Right ventricle myocardium superior (tissue), 1 donor: ENCODE measurements around the gene CCL26. TPM values are rescaled to one million over a fixed set of nuclear protein-coding genes. Genes with fewer than 3 reads are reported as not detected.

Source experiments
- ATAC-seq: fragments of 200-7000 bp; cut with Tn5 transposase; one replicate; pipeline ENCODE4 v1.9.1; 2020; ENCODE audit warnings: mild to moderate bottlenecking; ENCODE audit not compliant: poor library complexity
- DNase-seq: peaks from one replicate; pipeline ENCODE4 v3.0.0-alpha.2; 2020
- intact Hi-C: fragments of 100-400 bp; cut with DNase I; formaldehyde crosslinking; loops from one replicate; pipeline ENCODE4 v1.11.2; 2022
- long read RNA-seq: library from polyadenylated mRNA; unstranded; transcript quantifications from one replicate; pipeline ENCODE4 v2.0.0, GENCODE V29; 2021
- total RNA-seq: library from RNA; stranded (reverse); fragmentation: NEBNext Ultra II Directional; extraction: Animal tissue kit (Norgen Biotek cat#: 25700); gene quantifications from one replicate; pipeline ENCODE4 v1.2.1, GENCODE V29; 2021
- donor health status: DM: no; HTN: yes; CAD: no; lungs with severe emphysema.

CCL26 gene, protein sequence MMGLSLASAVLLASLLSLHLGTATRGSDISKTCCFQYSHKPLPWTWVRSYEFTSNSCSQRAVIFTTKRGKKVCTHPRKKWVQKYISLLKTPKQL
- total RNA-seq = not detected
- long read RNA-seq = 0 reads

DNA sequence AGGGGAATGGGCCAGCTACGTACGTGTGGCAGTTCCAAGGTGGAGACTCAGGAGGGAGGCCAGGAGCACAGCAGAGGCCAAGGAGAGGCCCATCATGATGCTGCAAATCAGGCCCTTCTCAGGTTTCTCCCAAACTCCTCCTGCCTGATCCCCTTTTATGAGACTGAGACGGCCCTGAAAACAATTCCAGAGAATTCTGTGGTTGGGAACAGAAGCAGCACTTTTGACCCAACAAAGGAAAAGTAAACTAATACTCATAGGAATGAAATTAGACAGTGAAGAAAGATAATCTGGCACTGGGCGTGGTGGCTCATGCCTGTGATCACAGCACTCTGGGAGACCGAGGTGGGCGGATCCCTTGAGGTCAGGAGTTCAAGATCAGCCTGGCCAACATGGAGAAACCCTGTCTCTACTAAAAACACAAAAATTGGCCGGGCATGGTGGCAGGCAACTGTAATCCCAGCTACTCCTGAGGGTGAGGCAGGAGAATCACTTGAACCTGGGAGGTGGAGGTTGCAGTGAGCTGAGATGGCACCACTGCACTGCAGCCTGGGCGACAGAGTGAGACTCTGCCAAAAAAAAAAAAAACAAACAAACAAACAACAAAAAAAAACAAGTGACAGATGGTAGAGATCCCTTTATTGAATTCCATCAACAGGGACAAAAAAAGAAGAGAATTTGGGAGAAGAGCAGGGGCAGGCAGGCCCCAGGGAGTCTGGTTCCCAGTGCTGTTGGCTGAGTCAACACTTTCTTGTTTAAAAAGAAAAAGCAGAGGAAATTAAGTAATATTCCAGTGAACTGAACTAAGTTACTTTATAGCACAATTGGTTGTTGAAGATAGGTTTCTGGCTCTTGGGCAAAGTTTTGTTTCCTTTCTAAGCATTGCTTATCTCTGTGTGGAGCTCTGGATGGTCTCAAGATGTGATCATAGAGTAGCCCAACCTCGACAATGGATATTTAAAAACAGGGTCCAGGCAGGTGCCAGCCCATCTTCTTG lies at the start of gene CCL26:
CCL26 (minus strand) TSS at position 131 of the 997 bp plus-strand sequence; CDS start at position 96, 35 bp downstream.
- ATAC-seq = peak; percentile 79
- intact Hi-C loops = no loop called here
- DNase-seq = peak; percentile 75

DNA sequence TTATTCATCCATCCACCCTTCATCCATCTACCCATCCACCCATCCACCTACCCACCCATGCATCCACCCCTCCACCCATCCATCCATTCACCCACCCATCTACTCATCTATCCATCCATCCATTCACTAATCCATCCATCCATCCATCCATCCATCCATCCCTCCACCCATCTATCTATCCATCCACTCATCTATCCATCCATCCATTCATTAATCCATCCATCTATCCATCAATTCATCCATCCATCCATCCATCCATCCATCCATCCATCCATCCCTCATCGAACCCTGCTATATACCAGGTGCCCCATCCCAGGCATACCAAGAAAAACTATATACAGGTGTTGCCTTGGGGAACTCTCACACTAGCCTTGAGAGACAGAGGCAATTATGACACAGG lies 48.7 kb upstream of the CCL26 start:
- no peak for ATAC-seq
- intact Hi-C loops = no loop called here
- DNase-seq = no peak

DNA sequence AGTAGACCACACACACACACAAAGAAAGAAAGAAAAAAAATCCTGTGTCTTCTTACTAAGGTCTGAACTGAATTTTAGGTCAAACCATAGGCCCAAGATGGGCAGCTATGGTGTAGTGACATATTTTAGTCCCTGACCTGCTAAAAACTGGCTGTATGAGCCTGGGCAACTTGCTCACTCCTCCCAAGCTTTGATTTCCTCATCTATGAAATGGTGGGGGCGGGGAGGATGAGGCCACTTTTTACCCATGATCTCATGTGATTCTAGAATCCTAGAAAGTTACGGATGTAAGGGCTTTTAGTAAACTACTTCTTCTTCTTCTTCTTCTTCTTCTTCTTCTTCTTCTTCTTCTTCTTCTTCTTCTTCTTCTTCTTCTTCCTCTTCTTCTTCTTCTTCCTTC lies 47.7 kb upstream of the CCL26 start:
- intact Hi-C loops = no loop called here
- ATAC-seq (no peak), DNase-seq (no peak)

DNA sequence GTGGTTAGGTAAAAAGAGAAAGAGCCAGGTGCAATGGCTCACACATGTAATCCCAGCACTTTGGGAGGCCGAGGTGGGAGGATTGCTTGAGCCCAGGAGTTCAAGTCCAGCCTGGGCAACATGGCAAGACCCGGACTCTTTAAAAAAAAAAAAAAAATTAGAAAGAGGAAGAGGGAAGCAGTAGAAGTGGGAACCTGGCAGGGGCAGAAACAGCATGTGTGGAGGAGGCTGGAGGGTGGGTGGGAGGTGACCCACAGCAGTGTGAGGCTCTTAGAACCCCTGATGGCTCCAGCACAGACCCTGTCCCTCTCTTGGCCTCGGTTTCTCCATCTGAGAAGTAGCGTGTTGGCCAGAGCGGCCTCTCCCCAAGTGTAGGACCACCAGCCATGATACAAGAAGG lies 46.5 kb upstream of the CCL26 start:
- DNase-seq (no peak), ATAC-seq (no peak)
- intact Hi-C loops = no loop called here

DNA sequence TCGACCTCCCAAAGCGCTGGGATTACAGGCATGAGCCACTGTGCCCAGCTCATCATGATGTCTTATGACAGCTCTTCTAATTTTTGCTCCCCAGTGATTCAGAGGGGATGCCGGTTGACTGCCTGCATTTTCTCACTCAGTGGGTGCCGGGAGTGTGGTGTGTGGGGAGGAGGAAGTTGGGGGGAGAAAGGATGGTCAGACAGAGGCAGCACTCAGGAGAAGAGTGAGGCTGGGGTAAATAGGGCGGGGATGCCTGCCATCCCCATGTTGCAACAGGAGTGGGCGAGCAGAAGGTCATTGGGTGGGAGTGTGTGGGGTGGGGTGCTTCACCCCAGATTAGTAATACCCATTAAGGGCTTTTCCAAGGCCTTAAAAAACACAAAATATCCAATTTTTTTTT lies 45.1 kb upstream of the CCL26 start:
- DNase-seq = no peak
- no peak for ATAC-seq
- intact Hi-C loops = no loop called here

DNA sequence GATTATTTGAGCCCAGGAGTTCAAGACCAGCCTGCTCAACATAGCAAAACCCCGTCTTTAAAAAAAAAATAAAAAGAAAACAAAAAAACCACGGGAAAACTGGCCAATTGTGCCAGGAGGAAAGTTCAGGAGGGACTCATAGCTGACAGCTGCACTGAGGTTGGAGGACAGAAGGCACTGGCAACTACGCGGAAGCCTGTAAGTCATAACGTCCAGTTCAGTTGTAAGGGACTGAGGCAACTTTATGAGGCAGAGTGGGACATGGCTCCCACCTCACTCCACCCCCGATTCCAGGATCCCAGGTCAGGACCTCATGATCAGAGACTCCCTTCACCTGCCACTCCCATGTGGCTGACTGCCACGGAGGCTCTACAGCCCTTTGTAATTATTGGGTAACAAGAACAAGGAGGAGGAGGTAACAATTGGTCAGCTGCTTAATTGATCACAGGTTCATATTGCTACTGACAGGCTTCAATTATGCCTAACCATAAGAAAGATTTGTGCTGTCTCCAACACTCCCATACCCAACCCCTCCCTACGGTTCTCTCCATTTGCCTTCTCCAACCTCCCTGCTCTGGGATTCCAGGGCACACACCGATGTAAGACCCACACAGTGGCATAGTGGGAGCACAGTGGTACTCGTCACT lies 43.5 kb upstream of the CCL26 start:
- DNase-seq (no peak), ATAC-seq (no peak)
- intact Hi-C loops = no loop called here

DNA sequence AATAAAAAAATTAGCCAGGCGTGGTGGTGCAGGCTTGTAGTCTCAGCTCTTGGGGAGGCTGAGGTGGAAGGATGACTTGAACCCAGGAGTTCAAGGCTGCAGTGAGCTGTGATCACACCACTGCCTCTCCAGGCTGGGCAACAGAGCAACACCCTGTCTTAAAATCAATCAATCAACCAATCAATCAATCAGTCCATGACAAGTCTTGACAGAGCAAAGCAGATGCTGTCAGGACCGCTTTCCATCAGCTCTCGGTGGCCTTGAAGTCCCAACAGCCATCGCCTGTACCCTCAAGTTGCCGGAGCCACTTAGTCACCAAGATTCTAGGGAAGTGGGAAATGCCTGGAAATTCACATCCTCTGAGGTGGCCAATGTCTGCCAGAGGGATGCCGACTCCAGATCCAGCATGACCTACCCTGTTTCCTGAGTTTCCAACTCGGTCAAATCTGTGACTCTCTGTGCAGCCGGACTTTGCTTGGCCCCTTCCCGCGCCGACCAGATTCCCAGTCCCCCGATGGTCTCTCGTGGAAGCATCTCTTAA lies 42.5 kb upstream of the CCL26 start:
- ATAC-seq (no peak), DNase-seq (no peak)
- intact Hi-C loops = no loop called here

DNA sequence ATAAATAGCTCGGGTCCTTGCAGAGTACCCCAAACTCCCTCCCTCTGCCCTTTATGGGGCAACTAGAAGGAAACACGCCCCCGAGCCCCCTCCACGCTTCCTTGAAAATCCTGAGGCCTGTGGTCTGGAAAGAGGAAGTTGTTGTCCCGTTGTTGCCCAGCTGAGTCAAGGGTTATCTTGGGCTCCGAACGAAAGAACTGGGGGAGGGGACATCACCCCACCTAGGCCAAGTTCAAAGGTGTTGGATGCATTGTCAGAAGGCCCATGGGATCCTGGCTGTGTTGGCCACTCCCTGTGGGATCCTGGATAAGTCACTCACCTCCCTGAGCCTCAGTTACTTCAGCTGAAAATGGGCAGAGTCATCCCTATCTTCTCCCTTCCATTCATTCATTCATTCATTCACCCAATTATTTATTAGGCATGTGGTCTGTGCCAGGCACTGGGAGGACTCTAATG lies 41.8 kb upstream of the CCL26 start, which contains the start of gene CCL24:
CCL24 (minus strand) TSS at position 26 of the 456 bp plus-strand sequence. CDS start 91 bp downstream, outside the sequence.
- ATAC-seq = no peak
- DNase-seq = peak; percentile 50
- intact Hi-C loops = no loop called here

DNA sequence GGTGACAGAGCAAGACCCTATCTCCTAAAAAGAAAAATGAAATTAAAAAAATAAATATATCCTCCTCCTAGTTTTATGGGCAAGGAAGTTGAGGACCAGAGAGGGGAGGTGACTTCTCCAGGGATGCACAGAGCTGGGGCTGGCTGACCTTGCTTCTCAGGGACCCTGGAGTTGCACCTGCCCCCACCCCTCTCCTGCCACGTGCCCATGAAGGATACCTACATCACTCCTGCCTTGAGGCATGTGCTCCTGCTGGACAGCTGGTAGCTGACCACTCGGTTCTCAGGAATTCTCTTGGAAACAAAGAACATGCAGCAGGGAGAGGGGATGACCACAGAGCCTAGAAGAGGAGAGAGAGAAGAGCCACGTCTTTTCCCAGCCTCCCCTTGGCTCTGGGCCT lies 41.1 kb upstream of the CCL26 start:
- DNase-seq (no peak), ATAC-seq (no peak)
- intact Hi-C loops = no loop called here

DNA sequence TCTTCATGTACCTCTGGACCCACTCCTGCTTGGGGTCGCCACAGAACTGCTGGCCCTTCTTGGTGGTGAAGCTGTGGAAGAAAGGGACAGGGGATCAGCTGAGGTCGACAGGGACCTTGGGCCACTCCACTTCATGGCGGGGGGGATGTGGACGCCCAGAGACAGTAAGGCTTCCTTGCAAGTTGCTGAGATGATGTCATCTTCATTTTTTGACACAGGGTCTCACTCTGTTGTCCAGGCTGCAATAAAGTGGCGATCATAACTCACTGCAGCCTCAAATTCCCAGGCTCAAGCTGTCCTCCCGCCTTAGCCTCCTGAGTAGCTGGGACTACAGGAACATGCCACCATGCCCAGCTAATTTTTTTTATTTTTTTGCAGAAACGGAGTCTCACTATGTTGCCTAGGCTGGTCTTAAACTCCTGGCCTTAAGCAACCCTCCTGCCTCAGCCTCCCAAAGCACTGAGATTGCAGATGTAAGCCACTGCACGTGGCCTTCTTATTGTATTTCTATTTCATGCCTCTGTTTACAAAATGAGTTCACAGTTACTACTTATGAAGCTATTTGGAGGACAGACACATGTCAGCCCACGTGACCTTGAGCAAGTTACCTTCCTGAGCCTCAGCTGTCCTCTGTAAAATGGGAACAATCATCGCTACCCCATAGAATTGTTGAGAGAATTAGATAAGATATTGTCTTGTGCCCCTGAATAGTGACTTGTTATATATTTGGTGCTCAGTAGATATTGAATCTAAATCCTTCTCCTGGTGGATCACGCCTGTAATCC lies 40.1 kb upstream of the CCL26 start:
- DNase-seq = no peak
- no peak for ATAC-seq
- intact Hi-C loops = no loop called here

DNA sequence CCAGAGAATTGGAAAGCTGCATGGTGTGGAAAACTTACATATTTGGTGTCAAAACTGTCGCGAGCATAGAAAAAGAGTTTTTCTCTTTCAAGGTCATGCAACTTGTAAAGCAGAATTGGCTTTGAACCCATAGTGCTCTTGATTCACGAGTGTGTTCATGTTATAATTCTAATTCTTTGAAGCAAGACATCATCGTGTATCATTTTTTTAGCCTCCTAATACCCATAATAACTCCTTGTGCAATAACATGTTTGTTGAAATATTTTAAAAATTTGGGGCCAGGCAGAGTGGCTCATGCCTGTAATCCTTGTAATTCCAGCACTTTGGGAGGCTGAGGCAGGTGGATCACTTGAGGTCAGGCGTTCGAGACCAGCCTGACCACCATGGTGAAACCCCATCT lies 37.4 kb upstream of the CCL26 start:
- no peak for ATAC-seq
- DNase-seq = no peak
- intact Hi-C loops = no loop called here

DNA sequence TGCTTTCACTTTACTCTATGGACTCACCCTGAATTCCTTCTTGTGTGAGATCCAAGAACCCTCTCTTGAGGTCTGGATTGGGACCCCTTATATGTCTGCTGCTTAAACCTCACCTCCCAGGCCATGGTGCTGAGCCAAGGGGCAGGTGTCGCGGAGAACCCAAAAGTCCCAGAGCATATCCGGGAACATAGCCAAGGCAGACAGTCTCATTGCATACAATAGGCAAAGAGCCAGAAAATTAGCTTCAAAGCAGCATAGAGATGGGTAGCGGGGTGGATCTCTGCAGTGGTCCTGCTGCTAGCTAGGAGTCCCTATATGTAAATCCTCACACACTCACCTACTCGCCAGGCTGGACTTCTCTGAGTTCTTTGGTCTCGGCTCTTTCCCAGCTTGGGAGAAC lies 36.1 kb upstream of the CCL26 start:
- DNase-seq (no peak), ATAC-seq (no peak)
- intact Hi-C loops = no loop called here

DNA sequence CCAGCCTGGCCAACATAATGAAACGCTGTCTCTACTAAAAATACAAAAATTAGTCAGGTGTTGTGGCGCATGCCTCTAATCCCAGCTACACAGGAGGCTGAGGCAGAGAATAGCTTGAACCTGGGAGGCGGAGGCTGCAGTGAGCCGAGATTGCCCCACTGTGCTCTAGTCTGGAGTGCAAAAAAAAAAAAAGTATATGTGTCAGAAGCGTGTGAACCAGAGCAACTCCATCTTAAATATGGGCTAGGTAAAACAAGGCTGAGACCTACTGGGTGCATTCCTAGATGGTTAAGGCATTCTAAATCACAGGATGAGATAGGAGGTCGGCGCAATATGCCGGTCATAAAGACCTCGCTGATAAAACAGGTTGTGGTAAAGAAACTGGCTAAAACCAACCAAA lies 35.4 kb upstream of the CCL26 start:
- DNase-seq = no peak
- no peak for ATAC-seq

DNA sequence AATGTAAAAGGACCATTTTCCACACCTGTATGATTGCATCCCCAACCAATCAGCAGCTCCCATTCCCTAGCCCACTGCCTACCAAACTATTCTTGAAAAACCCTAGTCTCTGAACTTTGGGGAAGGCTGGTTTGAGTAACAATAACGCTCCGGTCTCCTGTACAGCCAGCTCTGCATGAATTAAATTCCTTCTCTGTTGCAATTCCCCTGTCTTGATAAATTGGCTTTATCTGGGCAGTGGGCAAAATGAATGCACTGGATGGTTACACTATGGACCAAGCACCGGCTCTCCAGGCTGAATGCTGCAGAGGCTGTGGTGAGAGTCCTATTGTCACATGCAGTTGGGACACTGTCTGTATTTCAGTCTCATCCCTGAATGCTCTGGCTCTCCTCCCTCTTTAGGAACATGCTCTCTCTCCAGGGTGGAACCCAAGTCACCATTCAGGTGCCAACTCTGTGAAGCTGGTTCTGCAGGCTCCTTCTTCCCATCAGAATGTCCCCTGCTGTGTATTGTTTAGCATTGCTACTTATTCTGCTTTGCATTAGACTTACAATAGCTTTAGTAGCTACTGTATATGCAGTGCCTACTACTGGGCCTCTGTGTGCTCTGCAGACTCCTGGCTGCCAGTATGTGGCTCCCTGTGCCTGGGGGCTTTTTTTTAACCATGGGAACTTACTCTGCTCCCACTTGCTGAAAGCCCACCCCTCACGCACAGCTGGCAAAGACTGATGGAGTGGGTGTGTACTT lies 34.7 kb upstream of the CCL26 start:
- DNase-seq = no peak
- no peak for ATAC-seq
- intact Hi-C loops = no loop called here

More for the DNA sequence above, 35.4 kb upstream of the CCL26 start:
- intact Hi-C loops = no loop called here

DNA sequence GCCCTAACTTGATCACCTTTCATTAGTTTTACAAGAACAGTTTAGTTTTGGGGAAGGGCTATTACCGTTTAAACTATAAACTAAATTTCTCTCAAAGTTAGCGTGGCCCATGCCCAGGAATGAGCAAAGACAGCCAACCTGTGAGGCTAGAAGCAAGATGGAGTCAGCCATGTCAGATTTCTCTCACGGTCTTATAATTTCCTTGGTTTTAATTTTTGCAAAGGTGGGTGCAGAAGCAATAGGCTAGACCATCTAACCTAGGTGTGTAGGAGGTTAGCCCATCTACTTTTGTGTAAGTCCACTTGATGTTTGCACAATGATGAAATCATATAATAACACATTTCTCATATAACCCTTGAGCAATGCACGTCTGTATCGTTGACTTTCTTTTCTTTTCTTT lies 32.7 kb upstream of the CCL26 start:
- ATAC-seq (no peak), DNase-seq (no peak)
- intact Hi-C loops = no loop called here

DNA sequence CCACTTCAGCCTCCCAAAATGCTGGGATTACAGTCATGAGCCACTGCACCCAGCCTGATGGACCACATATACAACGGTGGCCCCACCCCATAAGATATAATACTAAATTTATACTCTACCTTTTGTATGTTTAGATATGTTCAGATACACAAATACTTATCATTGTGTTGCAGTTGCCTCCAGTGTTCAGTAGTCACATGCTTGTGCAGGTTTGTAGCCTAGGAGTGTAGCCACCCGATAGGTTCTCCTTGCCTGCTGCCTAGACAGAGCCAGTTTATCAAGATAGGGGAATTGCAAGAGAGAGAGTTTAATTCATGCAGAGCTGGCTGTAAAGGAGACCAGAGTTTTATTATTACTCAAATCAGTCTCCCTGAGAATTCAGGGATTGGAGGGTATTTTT lies 32.0 kb upstream of the CCL26 start:
- intact Hi-C loops = no loop called here
- ATAC-seq (no peak), DNase-seq (no peak)

DNA sequence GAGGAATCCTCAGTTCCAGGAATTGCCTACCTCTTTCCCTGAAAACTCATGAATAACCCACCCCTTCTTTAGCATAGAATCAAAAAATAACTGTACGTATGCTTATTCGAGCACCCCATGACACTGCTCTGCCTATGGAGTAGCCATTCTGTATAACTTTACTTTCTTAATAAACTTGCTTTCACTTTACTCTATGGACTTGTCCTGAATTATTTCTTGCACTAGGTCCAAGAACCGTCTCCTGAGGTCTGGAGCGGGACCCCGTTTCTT lies 30.5 kb upstream of the CCL26 start:
- no peak for DNase-seq
- ATAC-seq = no peak
- intact Hi-C loops = no loop called here

DNA sequence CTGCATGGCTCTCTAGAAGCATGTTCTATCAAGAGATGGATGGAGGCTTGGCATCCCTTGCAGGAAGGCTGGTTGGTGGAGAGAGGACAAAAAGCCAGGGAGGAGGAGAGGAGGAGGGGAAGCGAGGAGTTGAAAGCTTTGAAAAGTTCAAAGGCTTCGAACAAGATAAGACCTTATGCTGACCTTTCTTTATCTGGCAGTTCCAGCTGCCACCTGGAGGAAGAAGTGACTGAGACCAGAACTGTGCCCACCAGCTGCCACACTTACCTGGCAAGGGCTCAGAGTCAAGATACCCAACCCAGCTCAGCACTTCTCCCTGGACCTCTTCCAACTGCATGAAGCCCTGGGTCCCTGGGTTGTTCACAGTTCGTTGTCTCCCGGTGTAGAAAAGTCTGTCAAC lies 26.8 kb upstream of the CCL26 start:
- DNase-seq = no peak
- no peak for ATAC-seq
- intact Hi-C loops = no loop called here
